Astrocyte of the cerebellum (primary cell): ENCODE data around the gene CFHR1.
"Not testable (repeated sequence)": the region's sequence is repeated elsewhere in the genome, so short reads cannot be mapped to it uniquely, and the experiment has no call there.

ENCODE experiments used
- DNase-seq: peaks from one replicate; pipeline ENCODE4 v3.0.0-alpha.2; 2011; ENCODE audit warnings: low read depth
- H3K4me3 ChIP-seq: 2 replicates; pipeline ENCODE4 v1.5.1; 2011; ENCODE audit warnings: mild to moderate bottlenecking, low read depth, low read length, moderate library complexity
- CTCF ChIP-seq: IDR thresholded peaks from 2 replicates; pipeline ENCODE4 v1.5.1; 2012; ENCODE audit warnings: low read length, low read depth, moderate library complexity, mild to moderate bottlenecking; ENCODE audit errors: missing control alignments
- in situ Hi-C: cut with HindIII; loops from 2 replicates; pipeline ENCODE4 v1.10.0; 2017; ENCODE audit warnings: low sequenced_read_pairs

The CFHR1 gene

GRCh38 chr1:196797891-196798290 is 21.6 kb upstream of the CFHR1 start:
- no peak for DNase-seq
- in situ Hi-C loops, result no loop called here
- H3K4me3 ChIP-seq, result no peak overlapping the region
- no peak for TF ChIP-seq CTCF

- in situ Hi-C loops, DNase-seq: not testable (repeated sequence)
Observed at GRCh38 chr1:196801920-196802319, 17.6 kb upstream of the CFHR1 start.

GRCh38 chr1:196808529-196809235 is 10.8 kb upstream of the CFHR1 start:
- no peak for TF ChIP-seq CTCF
- H3K4me3 ChIP-seq, result no peak overlapping the region
- in situ Hi-C loops, result no loop called here
- no peak for DNase-seq

More at GRCh38 chr1:196801920-196802319, 17.6 kb upstream of the CFHR1 start:
- not testable (repeated sequence) for H3K4me3 ChIP-seq

- H3K4me3 ChIP-seq, DNase-seq, in situ Hi-C loops: not testable (repeated sequence)
Observed at GRCh38 chr1:196817442-196817841, 2.1 kb upstream of the CFHR1 start.

GRCh38 chr1:196827860-196828259 is 8.3 kb downstream of the CFHR1 start:
- peak; percentile 16 for DNase-seq
- H3K4me3 ChIP-seq, in situ Hi-C loops: not testable (repeated sequence)
- peak; percentile 21 for TF ChIP-seq CTCF

- in situ Hi-C loops, DNase-seq, H3K4me3 ChIP-seq: not testable (repeated sequence)
Observed at GRCh38 chr1:196849613-196850492, 30.3 kb downstream of the CFHR1 start.

GRCh38 chr1:196856053-196856452 is 36.5 kb downstream of the CFHR1 start:
- no peak for TF ChIP-seq CTCF
- H3K4me3 ChIP-seq, result no peak overlapping the region
- in situ Hi-C loops, result no loop called here
- DNase-seq, result no peak

GRCh38 chr1:196857188-196857587 is 37.7 kb downstream of the CFHR1 start:
- TF ChIP-seq CTCF, result no peak
- in situ Hi-C loops, result no loop called here
- no peak for DNase-seq
- H3K4me3 ChIP-seq, result no peak overlapping the region
